Stimulated activated CD4-positive, alpha-beta T cell treated with anti-CD3 and anti-CD28 coated beads, Interleukin-2, amount 100 ng/mL, for 24 hours (primary cell): Measurements from ENCODE around the gene IGSF3.
A peak's percentile ranks its signal among the peaks of the same experiment; 100 is the strongest.
"Not testable (repeated sequence)": the region's sequence is repeated elsewhere in the genome, so short reads cannot be mapped to it uniquely, and the experiment has no call there.

Experiments used
- DNase-seq, 2 donors: peaks; one replicate each; pipeline ENCODE4 v3.0.0-alpha.2; 2020

The IGSF3 gene

DNA sequence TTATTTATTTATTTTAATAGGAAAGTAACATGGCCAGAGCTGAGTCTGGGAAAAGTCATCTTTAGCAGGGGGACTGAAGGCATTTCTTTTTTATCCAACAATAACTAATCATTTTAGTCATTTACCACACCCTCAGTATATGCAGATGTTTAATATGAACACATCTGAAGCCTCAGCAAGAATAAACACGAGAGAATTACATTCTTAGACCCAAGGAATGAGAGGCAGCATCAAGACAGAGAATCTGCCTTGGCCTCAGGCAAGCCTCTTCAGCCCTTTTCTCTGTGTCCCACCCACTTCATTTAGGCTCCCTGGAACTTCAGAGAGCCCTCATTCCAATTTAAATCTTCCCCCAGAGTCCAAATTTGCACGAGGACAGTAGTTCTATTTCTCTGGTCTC, 17.0 kb upstream of the IGSF3 start:
- no peak for DNase-seq

- no peak for DNase-seq
Observed at GRCh38 chr1:116682641-116683221, 15.2 kb upstream of the IGSF3 start.

DNA sequence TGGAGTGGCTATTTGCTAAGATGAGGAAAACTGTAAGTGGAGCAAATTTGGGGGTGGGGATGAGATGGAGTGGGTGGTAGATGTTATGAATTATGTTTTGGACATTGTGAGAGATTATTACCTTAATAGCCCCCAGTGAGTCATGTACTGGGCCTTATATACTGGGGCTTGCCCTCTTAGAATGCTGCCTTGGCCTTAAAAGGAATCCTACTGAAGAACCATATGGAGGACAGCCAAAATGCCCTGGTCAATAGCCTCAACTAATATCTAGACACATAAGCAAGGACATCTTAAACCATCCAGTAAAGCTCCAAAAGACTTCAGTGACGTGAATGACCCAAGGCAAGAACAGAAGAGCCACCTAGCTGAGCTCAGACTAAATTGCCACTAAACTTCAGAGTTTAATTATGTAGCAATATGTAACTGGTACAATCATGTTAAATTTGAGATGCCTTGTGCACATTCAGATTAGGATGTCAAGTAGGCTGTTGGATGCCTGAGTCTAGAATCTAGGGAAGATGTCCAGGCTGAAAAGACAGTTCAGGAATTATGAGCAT, 13.9 kb upstream of the IGSF3 start:
- DNase-seq = no peak

GRCh38 chr1:116680752-116681151, 13.2 kb upstream of the IGSF3 start:
- no peak for DNase-seq

GRCh38 chr1:116679828-116680628, 12.5 kb upstream of the IGSF3 start:
- DNase-seq = no peak

- DNase-seq = no peak
Observed at GRCh38 chr1:116679091-116679827, 11.7 kb upstream of the IGSF3 start.

GRCh38 chr1:116678732-116679090, 11.2 kb upstream of the IGSF3 start:
- DNase-seq = no peak

GRCh38 chr1:116677474-116678062, 10.0 kb upstream of the IGSF3 start:
- no peak for DNase-seq

- no peak for DNase-seq
Observed at GRCh38 chr1:116676291-116676690, 8.8 kb upstream of the IGSF3 start.

DNA sequence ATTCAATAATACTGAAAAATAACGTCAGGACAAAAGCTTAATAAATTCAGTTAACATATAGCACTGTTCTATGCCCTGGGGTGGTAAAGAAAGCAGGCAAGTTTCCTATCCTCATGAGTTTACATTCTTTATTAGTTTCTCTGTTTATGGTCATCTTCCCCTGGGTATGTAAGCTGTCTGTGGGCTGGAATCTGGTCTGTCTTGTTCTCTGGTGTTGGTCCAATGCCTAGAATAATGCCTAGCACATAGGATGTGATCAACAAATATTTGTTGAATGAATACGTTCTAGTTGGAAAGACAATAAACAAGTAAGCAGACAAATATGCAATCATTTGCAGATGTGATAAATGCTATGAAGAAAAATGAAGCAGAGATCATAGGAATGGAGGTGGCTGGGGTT, 7.2 kb upstream of the IGSF3 start:
- DNase-seq = no peak

DNA sequence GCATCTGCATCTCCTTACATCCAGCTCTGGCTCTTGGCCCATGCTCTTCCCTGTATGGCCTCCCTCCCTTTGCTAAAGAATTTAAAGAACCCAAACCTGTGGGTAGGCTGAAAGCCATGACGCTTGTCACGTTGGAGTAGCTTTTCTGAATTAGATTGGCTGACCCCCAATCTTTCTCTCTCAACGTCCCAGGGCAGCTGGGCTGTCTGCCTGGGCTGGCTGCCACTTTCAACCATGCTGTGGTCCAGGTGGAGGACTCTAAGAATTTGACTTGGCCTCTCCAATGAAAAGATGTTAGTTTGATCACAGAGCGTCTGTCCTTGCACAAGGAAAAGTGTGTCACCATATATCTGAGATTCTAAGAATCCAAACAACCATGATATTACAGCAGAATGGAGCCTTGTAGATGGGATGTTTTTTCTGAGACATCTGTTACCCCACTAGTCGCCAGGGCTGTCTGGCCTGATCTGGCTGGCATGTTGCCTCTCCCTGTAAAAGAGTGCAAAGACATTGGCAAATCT, 6.5 kb upstream of the IGSF3 start:
- no peak for DNase-seq

DNA sequence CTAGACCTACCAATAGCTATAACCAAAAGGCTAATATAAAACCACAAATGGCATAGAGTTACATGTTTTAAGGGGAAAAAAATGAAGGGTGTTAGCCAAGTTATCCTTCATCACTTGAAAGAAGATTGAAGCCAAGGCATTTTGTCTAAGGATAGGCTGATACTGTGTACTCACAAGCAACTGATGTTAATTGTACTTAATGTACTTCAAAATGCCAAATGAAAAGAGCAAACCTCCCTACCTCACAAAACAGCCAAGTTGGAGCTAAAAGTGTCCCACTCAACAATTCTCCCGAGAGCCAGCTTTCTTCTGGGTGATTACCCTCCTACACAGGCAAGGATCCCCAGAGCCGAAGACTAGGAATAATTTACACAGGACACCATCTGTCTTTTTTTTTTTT, 4.4 kb upstream of the IGSF3 start:
- no peak for DNase-seq

GRCh38 chr1:116671072-116671760, 3.7 kb upstream of the IGSF3 start:
- no peak for DNase-seq

- no peak for DNase-seq
Observed at GRCh38 chr1:116668277-116668676, 744 bp upstream of the IGSF3 start.

DNA sequence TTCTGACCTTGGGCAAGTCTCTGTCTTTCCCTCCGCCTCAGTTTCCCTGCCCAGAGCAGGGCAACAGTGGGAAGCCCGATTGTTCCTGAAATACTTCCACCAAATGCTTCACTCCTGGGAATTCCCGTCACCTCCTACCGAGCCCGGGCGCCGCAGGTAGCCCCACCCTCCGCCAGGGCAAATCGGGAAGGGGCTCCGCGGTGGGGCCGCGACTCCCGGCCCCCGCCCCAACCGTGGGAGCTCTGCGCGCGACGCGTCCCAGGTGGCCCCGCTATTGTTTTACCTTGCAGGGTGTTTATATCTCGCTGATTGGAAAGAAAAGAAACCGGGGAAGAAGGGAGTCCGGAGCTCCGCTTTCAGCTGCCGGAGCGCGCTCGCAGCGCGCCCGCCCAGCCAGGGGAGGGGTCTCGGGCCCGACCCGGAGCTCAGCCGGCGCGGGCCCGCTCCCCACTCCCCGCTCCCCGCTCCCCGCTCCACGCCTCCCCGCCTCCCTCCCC, 407 bp downstream of the IGSF3 start:
- no peak for DNase-seq

DNA sequence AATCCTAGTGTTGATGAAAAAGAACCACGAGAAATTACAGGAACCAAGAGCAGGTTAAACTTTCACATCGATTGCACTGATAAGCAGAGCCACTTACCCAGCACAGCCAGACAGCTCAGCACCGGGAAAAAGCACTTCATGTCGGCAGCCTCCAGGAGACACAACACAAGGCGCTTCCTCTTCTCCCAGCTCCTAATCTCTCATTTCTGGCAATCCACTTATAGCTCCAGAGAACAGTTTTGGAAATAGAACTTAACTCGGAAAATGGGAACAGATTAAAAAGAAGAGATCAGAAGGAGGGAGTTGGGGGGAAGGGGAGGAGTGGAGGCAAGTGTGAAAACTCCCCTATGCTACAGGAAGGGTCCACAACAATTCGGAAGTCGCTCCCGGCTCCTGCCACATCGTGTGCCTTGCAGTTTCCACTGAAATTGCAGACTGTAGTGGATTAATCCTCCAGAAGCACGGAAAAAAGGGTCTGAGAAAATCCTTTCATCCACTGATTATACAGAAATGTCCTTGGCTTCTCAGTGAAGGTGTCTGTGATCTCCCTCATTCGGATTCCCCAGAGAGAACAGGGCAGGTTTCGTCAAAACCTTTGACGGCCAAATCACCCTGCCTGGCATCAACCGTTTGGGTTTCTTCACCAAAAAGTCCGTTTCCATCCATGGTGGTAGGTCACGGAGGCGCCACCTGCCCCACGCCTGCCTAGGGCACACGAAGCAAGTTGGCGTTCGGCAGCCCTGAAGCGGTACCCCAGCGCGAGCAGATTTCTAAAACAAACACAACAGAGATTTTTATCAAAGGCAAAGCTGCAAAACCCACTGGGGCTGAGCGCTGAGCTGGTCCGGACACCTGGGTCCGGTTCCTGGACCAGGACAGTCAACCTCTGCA, 1.1 kb downstream of the IGSF3 start:
- DNase-seq = peak in 1 of 2 donors; percentile 14

GRCh38 chr1:116664978-116665371, 2.6 kb downstream of the IGSF3 start:
- no peak for DNase-seq

- DNase-seq = no peak
Observed at GRCh38 chr1:116664366-116664977, 3.1 kb downstream of the IGSF3 start.

GRCh38 chr1:116663821-116664220, 3.7 kb downstream of the IGSF3 start:
- no peak for DNase-seq

DNA sequence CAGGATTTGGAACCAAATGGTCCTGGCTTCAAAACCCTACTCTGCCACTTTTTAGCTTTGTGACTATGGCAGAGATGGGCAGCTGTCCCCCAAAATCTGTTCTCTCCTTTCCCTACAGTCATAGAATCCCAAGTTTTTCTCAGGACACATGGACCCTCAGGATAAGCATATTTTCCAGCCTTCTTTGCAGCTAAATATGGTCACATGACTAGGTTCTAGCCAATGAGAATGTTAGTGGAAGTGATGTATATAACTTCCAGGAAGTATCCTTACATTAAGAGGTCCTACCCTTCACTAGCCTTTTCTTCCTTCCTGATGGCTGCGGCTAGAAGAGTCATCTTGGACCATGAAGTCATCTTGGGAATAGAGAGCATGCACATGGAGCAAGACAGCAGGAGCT, 5.9 kb downstream of the IGSF3 start:
- DNase-seq = no peak

- not testable (repeated sequence) for DNase-seq
Observed at GRCh38 chr1:116658645-116659044, 8.9 kb downstream of the IGSF3 start.
